ENCODE results near the gene IL7R. TPM values are rescaled to one million over a fixed set of nuclear protein-coding genes. Genes with fewer than 3 reads are reported as not detected.

Gene IL7R
- total and polyA plus RNA-seq, 2 of the 4 experiments (the other 2 are of a cell fraction) = 40.7 to 71.7 TPM

DNA sequence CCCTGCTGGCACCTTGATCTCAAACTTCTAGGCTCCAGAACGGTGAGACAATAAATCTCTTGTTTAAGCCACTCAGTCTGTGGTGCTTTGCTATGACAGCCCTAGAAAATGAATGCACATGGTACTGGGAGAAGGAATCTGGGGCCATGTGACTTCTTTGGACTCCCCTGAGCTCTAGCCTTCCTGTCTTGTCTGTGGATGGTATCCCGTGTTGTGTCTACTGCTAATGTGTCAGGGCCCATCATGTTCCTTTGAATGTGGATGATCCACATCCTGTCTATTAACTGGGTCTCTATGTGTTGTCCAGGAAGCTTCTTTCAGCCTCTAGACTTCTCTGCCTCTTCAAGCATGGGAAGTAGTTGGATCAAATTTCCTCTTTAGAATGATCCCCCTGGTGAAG, 25.1 kb downstream of the IL7R start:
- peak overlapping the region; percentile 72 for H2BK15ac ChIP-seq (ENCODE audit: low read depth, low read length)
- no CpG with 5 or more reads among the region's 2 CpGs for WGBS, 2 experiments (ENCODE audit: extremely low coverage in 2 of 2, insufficient read length in 1 of 2)
- H2BK5ac ChIP-seq (ENCODE audit: low read depth, low read length, poor library complexity, severe bottlenecking) = peak overlapping the region; percentile 55
- H3K4me1 ChIP-seq (ENCODE audit: control insufficient read depth, insufficient read depth, low read length) = peaks cover 6% of the 10 kb centered on the region; the same call in 1 of the 2 replicates
- H3K18ac ChIP-seq (ENCODE audit: low read depth, low read length) = peak overlapping the region; percentile 11; the same call in 1 of the 2 replicates
- peak overlapping the region; percentile 76 for H2BK120ac ChIP-seq (ENCODE audit: low read depth, low read length)
- H4K20me1 ChIP-seq (ENCODE audit: insufficient read depth, low read length) = no peaks in the 10 kb centered on the region
- peak overlapping the region; percentile 74 for H2AK5ac ChIP-seq (ENCODE audit: low read depth, low read length)
- H3K27ac ChIP-seq (ENCODE audit: insufficient read depth, low read length) = no peak overlapping the region
- POLR2A ChIA-PET (ENCODE audit: unreplicated experiment) = no interaction called here
- H3K36me3 ChIP-seq (ENCODE audit: control insufficient read depth, insufficient read depth, low read length) = peaks cover 4% of the 10 kb centered on the region
- H3K14ac ChIP-seq (replicated peaks; ENCODE audit: low read depth, low read length) = peak overlapping the region; percentile 50
- intact Hi-C loops (cut with micrococcal nuclease) (no loop called here), in situ Hi-C loops (cut with MboI; ENCODE audit: low sequenced_read_pairs) (no loop called here), dilution Hi-C loops (cut with HindIII; ENCODE audit: low sequenced_read_pairs, unreplicated experiment) (no loop called here)
- no peaks in the 10 kb centered on the region for H3K9me3 ChIP-seq (ENCODE audit: control insufficient read depth, insufficient read depth, low read length)
- H4K5ac ChIP-seq (ENCODE audit: low read depth, low read length) = no peak overlapping the region; the same call in 1 of the 2 replicates
- H3K4me3 ChIP-seq (ENCODE audit: insufficient read depth, low read depth, low read length) = no peak overlapping the region
- CTCF ChIA-PET = interaction anchor here (0.6 kb wide), 1 partner anchor 237 kb away, joined by 4 read pairs; no protein-coding TSS in a partner anchor
- TF ChIP-seq MAZ (IDR thresholded peaks at IDR 0.05; ENCODE audit: borderline replicate concordance, low read depth, low read length) = no peak
- TF ChIP-seq RCOR1 (IDR thresholded peaks at IDR 0.05; ENCODE audit: insufficient replicate concordance, low read length) = no peak
- no peak for TF ChIP-seq MAFK (IDR thresholded peaks at IDR 0.05; ENCODE audit: low read depth, low read length)
- TF ChIP-seq CEBPB (IDR thresholded peaks at IDR 0.05; ENCODE audit: low read depth, low read length) = no peak
- TF ChIP-seq CHD1 (IDR thresholded peaks at IDR 0.05; ENCODE audit: low read depth, low read length) = no peak
- TF ChIP-seq BHLHE40 (IDR thresholded peaks at IDR 0.05; ENCODE audit: low read depth, low read length) = no peak
- TF ChIP-seq MXI1 (IDR thresholded peaks at IDR 0.05; ENCODE audit: borderline replicate concordance, low read depth, low read length) = no peak
- TF ChIP-seq FOS (IDR thresholded peaks at IDR 0.05; ENCODE audit: low read depth, low read length) = no peak
- TF ChIP-seq, protein P1, sequence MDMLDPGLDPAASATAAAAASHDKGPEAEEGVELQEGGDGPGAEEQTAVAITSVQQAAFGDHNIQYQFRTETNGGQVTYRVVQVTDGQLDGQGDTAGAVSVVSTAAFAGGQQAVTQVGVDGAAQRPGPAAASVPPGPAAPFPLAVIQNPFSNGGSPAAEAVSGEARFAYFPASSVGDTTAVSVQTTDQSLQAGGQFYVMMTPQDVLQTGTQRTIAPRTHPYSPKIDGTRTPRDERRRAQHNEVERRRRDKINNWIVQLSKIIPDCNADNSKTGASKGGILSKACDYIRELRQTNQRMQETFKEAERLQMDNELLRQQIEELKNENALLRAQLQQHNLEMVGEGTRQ (IDR thresholded peaks at IDR 0.05; ENCODE audit: low read depth, low read length) = no peak
- no peak for TF ChIP-seq SMC3 (IDR thresholded peaks at IDR 0.05; ENCODE audit: low read depth, low read length)
- TF ChIP-seq, protein P2, sequence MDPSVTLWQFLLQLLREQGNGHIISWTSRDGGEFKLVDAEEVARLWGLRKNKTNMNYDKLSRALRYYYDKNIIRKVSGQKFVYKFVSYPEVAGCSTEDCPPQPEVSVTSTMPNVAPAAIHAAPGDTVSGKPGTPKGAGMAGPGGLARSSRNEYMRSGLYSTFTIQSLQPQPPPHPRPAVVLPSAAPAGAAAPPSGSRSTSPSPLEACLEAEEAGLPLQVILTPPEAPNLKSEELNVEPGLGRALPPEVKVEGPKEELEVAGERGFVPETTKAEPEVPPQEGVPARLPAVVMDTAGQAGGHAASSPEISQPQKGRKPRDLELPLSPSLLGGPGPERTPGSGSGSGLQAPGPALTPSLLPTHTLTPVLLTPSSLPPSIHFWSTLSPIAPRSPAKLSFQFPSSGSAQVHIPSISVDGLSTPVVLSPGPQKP (IDR thresholded peaks at IDR 0.05; ENCODE audit: borderline replicate concordance, low read depth, low read length) = no peak
- TF ChIP-seq, protein P3, sequence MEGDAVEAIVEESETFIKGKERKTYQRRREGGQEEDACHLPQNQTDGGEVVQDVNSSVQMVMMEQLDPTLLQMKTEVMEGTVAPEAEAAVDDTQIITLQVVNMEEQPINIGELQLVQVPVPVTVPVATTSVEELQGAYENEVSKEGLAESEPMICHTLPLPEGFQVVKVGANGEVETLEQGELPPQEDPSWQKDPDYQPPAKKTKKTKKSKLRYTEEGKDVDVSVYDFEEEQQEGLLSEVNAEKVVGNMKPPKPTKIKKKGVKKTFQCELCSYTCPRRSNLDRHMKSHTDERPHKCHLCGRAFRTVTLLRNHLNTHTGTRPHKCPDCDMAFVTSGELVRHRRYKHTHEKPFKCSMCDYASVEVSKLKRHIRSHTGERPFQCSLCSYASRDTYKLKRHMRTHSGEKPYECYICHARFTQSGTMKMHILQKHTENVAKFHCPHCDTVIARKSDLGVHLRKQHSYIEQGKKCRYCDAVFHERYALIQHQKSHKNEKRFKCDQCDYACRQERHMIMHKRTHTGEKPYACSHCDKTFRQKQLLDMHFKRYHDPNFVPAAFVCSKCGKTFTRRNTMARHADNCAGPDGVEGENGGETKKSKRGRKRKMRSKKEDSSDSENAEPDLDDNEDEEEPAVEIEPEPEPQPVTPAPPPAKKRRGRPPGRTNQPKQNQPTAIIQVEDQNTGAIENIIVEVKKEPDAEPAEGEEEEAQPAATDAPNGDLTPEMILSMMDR (conservative IDR thresholded peaks at IDR 0.05; ENCODE audit: low read depth, low read length) = no peak
- TF ChIP-seq NFE2L2 (IDR thresholded peaks at IDR 0.05; ENCODE audit: low read depth, low read length) = no peak
- TF ChIP-seq RAD21 (IDR thresholded peaks at IDR 0.05; ENCODE audit: low read length) = no peak
- TF ChIP-seq RFX5 (IDR thresholded peaks at IDR 0.05; ENCODE audit: low read depth, low read length) = no peak
- TF ChIP-seq POLR2A (IDR thresholded peaks at IDR 0.05; ENCODE audit: low read depth, low read length) = no peak
- H3K27me3 ChIP-seq (ENCODE audit: control insufficient read depth, insufficient read depth, low read length) = no peaks in the 10 kb centered on the region
- H3K4me2 ChIP-seq (ENCODE audit: low read depth, low read length) = no peak overlapping the region
- H2BK20ac ChIP-seq (ENCODE audit: low read depth, low read length) = peak overlapping the region; percentile 89; the same call in 1 of the 2 replicates
- ATAC-seq (ENCODE audit: low read depth) (no peak), DNase-seq (no peak)
- peak overlapping the region; percentile 72 for H4K91ac ChIP-seq (ENCODE audit: insufficient read depth, low read depth, low read length)
- no TSS peak for BruUV-seq (replicated peaks)
- H3K9ac ChIP-seq (ENCODE audit: low read depth, low read length) = no peak overlapping the region
- H3K4ac ChIP-seq (ENCODE audit: low read depth, low read length) = peak overlapping the region; percentile 54
- H4K8ac ChIP-seq (ENCODE audit: low read depth in 2 of 2, low read length in 2 of 2) = peak overlapping the region; percentile 12 to 20; a peak in 3 of 4 replicates
- peak overlapping the region; percentile 50; the same call in 1 of the 2 replicates for H3K23ac ChIP-seq (ENCODE audit: low read depth, low read length)
- H2AFZ ChIP-seq (replicated peaks; ENCODE audit: low read length, poor library complexity) = peak overlapping the region; percentile 37
- no peak overlapping the region for H2AK9ac ChIP-seq (replicated peaks; ENCODE audit: low read depth, low read length, poor library complexity)
- H3K9me1 ChIP-seq (ENCODE audit: insufficient read depth, low read length) = peaks cover 8% of the 10 kb centered on the region
- no peak overlapping the region for H3K56ac ChIP-seq (ENCODE audit: extremely low read depth, insufficient read depth, low read length)
- peaks cover 5 to 6% of the 10 kb centered on the region in 2 experiments; a peak in 1 of 4 replicates for H3K79me1 ChIP-seq (ENCODE audit: low read depth in 1 of 2, low read length in 2 of 2)
